GM13976 (cell line): ENCODE measurements around the gene PIGP.

ENCODE experiments used
- DNase-seq: peaks from one replicate; pipeline ENCODE4 v3.0.0; 2012; ENCODE audit warnings: low spot score
- in situ Hi-C: fragments of 300-500 bp; cut with MboI; formaldehyde crosslinking; loops from one replicate; pipeline ENCODE4 v1.12.0; 2022; ENCODE audit warnings: low sequenced_read_pairs, mixed read lengths, inconsistent platforms; ENCODE audit not compliant: unreplicated experiment
- TF ChIP-seq, protein P1 (sequence below): IDR thresholded peaks from 2 replicates; pipeline ENCODE4 v1.5.1; 2012; ENCODE audit warnings: borderline replicate concordance, mild to moderate bottlenecking; ENCODE audit not compliant: insufficient read depth; ENCODE audit errors: extremely low read depth, missing control alignments, control extremely low read depth

PIGP gene

DNA sequence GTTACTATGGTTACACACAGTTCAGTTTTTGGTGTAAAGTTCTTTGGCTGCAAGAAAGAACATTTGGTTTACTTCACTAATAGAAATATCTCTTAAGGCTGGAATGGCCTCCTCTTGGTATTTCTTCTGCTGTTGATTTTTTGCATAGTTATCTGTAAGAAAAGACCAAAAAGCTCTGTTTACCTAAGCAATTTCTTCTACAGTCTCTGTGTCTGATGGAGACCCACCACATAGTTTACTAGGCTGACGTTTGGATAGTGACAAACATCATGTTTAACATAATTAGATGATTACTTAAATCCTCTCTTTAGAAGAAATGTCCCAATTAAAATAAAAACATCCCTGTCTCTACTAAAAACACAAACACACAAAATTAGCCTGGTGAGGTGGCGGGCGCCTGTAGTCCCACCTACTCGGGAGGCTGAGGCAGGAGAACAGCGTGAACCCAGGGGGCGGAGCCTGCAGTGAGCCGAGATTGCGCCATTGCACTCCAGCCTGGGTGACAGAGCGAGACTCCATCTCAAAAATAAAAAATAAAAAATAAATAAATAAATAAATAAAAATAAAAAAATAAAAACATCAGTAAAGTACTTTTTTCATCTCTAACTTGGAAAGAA lies 7.2 kb downstream of the PIGP start:
- TF ChIP-seq, protein P1, sequence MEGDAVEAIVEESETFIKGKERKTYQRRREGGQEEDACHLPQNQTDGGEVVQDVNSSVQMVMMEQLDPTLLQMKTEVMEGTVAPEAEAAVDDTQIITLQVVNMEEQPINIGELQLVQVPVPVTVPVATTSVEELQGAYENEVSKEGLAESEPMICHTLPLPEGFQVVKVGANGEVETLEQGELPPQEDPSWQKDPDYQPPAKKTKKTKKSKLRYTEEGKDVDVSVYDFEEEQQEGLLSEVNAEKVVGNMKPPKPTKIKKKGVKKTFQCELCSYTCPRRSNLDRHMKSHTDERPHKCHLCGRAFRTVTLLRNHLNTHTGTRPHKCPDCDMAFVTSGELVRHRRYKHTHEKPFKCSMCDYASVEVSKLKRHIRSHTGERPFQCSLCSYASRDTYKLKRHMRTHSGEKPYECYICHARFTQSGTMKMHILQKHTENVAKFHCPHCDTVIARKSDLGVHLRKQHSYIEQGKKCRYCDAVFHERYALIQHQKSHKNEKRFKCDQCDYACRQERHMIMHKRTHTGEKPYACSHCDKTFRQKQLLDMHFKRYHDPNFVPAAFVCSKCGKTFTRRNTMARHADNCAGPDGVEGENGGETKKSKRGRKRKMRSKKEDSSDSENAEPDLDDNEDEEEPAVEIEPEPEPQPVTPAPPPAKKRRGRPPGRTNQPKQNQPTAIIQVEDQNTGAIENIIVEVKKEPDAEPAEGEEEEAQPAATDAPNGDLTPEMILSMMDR, result no peak
- DNase-seq, result no peak
- in situ Hi-C loops, result no loop called here

DNA sequence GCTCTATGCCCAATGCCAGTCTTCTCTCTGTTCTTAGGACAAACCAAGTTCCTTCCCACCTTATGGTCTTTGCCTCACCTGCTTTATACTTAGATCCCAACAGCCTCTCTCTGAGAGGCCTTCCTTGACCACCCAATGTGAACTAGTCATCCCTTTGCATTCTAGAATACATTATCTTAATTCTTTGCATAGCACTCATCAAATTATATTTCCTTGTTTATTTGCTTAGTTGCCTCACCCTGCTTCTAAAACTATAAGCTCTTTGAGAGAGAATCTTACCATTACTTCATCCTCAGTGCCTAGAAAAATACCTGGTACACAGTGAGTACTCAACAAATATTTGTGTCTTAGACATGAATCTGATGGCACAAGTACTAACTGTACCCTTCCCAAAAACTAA lies 8.0 kb downstream of the PIGP start:
- in situ Hi-C loops, result no loop called here
- TF ChIP-seq, protein P1, result no peak

DNA sequence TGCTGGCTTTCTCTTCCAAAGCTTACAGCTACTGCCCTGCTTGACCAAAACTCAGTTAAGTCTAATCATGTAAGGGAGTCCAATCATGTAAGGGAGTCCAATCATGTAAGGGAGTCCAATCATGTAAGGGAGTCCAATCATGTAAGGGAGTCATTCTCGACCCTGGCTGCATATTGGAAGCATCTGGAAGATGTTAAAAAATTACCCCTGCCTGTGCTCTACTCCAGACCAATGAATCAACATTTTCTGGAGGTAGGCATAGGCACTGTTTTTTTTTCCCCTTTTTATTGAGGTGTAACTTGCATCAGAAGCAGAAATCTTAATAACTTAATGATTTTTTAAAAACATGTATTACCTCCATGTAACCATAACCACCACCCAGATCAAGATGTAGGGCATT lies 9.4 kb downstream of the PIGP start:
- in situ Hi-C loops, result no loop called here
- no peak for DNase-seq
- TF ChIP-seq, protein P1, result no peak

More for the DNA sequence above, 8.0 kb downstream of the PIGP start:
- DNase-seq, result no peak

DNA sequence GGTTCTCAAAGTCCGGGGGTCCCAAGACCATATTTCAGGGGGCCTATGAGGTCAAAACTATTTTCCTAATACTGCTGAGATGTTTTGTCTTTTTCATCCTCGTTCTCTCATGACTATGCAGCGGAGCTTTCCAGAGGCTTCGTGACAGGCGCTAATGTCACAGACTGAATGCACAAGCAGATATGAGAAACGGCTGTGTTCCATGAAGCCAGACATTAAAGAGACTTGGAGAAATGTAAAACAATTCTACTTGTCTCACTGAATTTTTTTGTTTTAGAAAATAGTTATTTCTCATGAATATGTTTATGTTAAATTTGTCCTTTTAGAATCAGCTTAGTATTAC lies 10.3 kb downstream of the PIGP start:
- in situ Hi-C loops, result no loop called here
- no peak for DNase-seq
- TF ChIP-seq, protein P1, result no peak

DNA sequence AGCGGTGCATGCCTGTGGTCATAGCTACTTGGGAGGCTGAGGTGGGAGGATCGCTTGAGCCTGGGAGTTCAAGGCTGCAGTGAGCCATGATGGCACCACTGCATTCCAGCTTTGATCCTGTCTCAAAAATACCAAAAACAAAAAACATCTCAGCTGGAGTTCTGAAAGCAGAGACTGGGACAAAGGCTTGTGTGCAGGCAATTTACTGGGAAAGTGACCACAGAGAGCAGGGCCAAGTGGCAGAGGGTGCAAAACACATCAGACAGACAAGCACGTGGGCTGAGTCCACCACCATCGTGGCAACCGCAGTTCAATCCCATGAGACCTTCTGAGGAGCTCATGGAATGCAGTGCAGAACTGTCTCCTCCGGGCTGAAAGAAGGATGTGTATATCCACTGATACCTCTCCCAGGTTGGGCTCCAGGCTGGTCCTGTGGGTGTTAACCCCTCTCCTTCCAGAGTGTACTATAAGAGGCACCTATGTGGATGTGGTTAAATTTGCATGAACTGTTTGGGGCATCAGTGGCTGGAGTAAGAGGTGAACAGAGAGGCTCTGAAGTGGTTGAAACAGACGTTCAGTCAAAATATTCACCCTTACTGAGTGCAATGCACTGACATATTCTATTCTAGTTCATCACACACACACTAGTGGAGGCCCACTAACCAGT lies 10.8 kb downstream of the PIGP start:
- in situ Hi-C loops, result no loop called here
- no peak for DNase-seq
- TF ChIP-seq, protein P1, result no peak

DNA sequence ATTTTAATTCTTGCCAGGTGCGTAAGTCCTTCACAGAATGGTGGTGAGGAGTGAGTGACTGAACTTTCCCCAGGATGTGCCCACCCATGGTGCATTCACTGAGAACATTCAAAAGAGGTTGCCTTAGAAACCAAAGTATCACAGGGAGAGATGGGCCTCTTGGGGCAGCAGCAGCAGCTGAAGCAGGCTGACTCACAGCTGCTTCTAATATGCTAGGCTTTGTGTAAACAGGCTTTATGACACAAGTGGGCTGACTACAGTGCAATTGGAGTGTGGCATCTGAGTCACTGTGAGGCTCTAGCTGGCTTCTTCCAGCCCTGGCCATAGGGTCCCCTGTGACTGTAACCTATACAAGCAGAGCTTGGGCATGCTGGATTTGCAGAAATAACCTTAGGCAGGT lies 12.6 kb downstream of the PIGP start:
- in situ Hi-C loops, result no loop called here
- no peak for DNase-seq
- TF ChIP-seq, protein P1, result no peak

DNA sequence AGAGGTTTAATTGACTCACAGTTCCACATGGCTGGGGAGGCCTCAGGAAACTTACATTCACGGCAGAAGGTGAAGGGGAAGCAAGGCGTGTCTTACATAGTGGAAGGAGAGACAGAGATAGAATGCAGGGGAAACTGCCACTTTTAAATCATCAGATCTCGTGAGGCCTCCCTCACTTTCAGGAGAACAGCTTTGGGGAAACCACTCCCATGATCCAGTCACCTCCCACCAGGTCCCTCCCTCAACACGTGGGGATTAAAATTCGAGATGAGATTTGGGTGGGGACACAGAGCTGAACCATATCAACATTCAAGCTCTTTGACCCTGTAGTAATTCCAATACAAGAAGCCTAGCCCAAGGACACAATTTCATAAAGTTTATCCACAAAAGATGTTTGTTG lies 13.7 kb downstream of the PIGP start:
- no peak for DNase-seq
- TF ChIP-seq, protein P1, result no peak
- in situ Hi-C loops, result no loop called here
